HL-60 (cell line): ENCODE data around the gene GRID2.

ENCODE experiments used
- POLR2AphosphoS5 ChIP-seq: IDR thresholded peaks from 2 replicates; pipeline ENCODE4 v1.6.1; 2012; ENCODE audit warnings: low read depth
- TF ChIP-seq, protein P1 (sequence below): IDR thresholded peaks from one replicate; pipeline ENCODE4 v1.5.1; 2011; ENCODE audit warnings: low read length, control low read depth, inconsistent platforms; ENCODE audit not compliant: insufficient read depth
- TF ChIP-seq, protein P2 (sequence below): IDR thresholded peaks from 2 replicates; pipeline ENCODE4 v1.6.1; 2012; ENCODE audit warnings: low read depth; ENCODE audit not compliant: insufficient replicate concordance

DNA sequence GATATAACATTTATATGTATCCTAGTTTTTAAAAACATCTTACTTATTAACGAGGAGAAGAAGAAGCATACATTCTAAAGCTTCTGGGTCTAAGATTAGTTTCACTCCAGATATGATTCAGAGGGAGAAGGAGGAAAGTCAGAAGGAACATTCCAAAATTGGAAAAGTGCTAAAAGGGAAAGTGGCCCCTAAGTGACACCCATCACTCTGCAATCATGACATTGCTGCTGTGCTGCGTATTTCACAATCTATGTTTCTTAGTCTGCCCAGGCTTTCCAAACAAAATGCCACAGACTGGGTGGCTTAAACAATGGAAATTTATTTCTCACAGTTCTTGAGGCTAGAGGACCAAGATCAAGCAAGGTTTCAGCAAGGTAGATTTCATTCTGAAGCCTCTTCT lies 1452.3 kb downstream of the GRID2 start:
- TF ChIP-seq POLR2AphosphoS5: no peak
- TF ChIP-seq, protein P1, sequence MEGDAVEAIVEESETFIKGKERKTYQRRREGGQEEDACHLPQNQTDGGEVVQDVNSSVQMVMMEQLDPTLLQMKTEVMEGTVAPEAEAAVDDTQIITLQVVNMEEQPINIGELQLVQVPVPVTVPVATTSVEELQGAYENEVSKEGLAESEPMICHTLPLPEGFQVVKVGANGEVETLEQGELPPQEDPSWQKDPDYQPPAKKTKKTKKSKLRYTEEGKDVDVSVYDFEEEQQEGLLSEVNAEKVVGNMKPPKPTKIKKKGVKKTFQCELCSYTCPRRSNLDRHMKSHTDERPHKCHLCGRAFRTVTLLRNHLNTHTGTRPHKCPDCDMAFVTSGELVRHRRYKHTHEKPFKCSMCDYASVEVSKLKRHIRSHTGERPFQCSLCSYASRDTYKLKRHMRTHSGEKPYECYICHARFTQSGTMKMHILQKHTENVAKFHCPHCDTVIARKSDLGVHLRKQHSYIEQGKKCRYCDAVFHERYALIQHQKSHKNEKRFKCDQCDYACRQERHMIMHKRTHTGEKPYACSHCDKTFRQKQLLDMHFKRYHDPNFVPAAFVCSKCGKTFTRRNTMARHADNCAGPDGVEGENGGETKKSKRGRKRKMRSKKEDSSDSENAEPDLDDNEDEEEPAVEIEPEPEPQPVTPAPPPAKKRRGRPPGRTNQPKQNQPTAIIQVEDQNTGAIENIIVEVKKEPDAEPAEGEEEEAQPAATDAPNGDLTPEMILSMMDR: no peak
- TF ChIP-seq, protein P2, sequence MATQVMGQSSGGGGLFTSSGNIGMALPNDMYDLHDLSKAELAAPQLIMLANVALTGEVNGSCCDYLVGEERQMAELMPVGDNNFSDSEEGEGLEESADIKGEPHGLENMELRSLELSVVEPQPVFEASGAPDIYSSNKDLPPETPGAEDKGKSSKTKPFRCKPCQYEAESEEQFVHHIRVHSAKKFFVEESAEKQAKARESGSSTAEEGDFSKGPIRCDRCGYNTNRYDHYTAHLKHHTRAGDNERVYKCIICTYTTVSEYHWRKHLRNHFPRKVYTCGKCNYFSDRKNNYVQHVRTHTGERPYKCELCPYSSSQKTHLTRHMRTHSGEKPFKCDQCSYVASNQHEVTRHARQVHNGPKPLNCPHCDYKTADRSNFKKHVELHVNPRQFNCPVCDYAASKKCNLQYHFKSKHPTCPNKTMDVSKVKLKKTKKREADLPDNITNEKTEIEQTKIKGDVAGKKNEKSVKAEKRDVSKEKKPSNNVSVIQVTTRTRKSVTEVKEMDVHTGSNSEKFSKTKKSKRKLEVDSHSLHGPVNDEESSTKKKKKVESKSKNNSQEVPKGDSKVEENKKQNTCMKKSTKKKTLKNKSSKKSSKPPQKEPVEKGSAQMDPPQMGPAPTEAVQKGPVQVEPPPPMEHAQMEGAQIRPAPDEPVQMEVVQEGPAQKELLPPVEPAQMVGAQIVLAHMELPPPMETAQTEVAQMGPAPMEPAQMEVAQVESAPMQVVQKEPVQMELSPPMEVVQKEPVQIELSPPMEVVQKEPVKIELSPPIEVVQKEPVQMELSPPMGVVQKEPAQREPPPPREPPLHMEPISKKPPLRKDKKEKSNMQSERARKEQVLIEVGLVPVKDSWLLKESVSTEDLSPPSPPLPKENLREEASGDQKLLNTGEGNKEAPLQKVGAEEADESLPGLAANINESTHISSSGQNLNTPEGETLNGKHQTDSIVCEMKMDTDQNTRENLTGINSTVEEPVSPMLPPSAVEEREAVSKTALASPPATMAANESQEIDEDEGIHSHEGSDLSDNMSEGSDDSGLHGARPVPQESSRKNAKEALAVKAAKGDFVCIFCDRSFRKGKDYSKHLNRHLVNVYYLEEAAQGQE: no peak
